HG02981 (cell line): ENCODE results near the gene ATXN10.

ENCODE experiments used
- ATAC-seq: cut with Tn5 transposase; IDR thresholded peaks from one replicate; pipeline ENCODE4 v1.9.1; 2021; ENCODE audit warnings: mild to moderate bottlenecking, moderate library complexity; ENCODE audit not compliant: unreplicated experiment

ATXN10 gene

GRCh38 chr22:45887202-45888131, 215.8 kb downstream of the ATXN10 start:
- ATAC-seq = no peak

- no peak for ATAC-seq
Measured at GRCh38 chr22:45888221-45889092, 216.8 kb downstream of the ATXN10 start.

- no peak for ATAC-seq
Measured at GRCh38 chr22:45889093-45889538, 217.5 kb downstream of the ATXN10 start.

GRCh38 chr22:45889539-45890350, 218.1 kb downstream of the ATXN10 start:
- no peak for ATAC-seq

GRCh38 chr22:45890351-45890635, 218.7 kb downstream of the ATXN10 start:
- ATAC-seq = no peak

- no peak for ATAC-seq
Measured at GRCh38 chr22:45891021-45891421, 219.4 kb downstream of the ATXN10 start.

- ATAC-seq = no peak
Measured at GRCh38 chr22:45891471-45891995, 219.9 kb downstream of the ATXN10 start.

- no peak for ATAC-seq
Measured at GRCh38 chr22:45891996-45892621, 220.5 kb downstream of the ATXN10 start.

GRCh38 chr22:45892681-45893461, 221.2 kb downstream of the ATXN10 start:
- no peak for ATAC-seq

- no peak for ATAC-seq
Measured at GRCh38 chr22:45893516-45893915, 221.9 kb downstream of the ATXN10 start.
